Measurements from ENCODE around the gene ZNF487.

ZNF487 gene

GRCh38 chr10:43399320-43400310 lies 37.3 kb upstream of the ZNF487 start:
- H3K4me2 ChIP-seq (ENCODE audit: insufficient read depth, low read length): peak overlapping the region; percentile 94
- peaks cover 73% of the 10 kb centered on the region for H3K36me3 ChIP-seq (ENCODE audit: insufficient read depth, low read length)
- H3K4me1 ChIP-seq (ENCODE audit: insufficient read depth, low read length): peaks cover 85% of the 10 kb centered on the region
- H3K27me3 ChIP-seq (ENCODE audit: insufficient read depth, low read length, poor library complexity): no peaks in the 10 kb centered on the region
- peak overlapping the region; percentile 28 to 68; a peak in 3 of 4 replicates for H3K4me3 ChIP-seq (ENCODE audit: low read depth in 1 of 2, low read length in 2 of 2)
- peak overlapping the region; percentile 98 for H3K9ac ChIP-seq (ENCODE audit: low read depth, low read length)
- DNase-seq (no peak), ATAC-seq (ENCODE audit: insufficient read depth, low read depth) (no peak)
- peaks cover 78% of the 10 kb centered on the region for H4K20me1 ChIP-seq (ENCODE audit: insufficient read depth, low read length)
- TF ChIP-seq EZH2 (IDR thresholded peaks at IDR 0.05; ENCODE audit: borderline replicate concordance, low read depth, low read length, severe bottlenecking): no peak
- TF ChIP-seq CTCF (IDR thresholded peaks at IDR 0.05; ENCODE audit: borderline replicate concordance, extremely low read depth, low read length, poor library complexity, severe bottlenecking): no peak
- no peak overlapping the region for H2AFZ ChIP-seq (ENCODE audit: low read depth, low read length)
- H3K27ac ChIP-seq (ENCODE audit: low read length): peak overlapping the region; percentile 99
- H3K79me2 ChIP-seq (ENCODE audit: insufficient read depth, low read length): peaks cover 99% of the 10 kb centered on the region
- no peaks in the 10 kb centered on the region for H3K9me3 ChIP-seq (ENCODE audit: insufficient read depth, low read length, severe bottlenecking)

GRCh38 chr10:43401627-43402026 lies 35.3 kb upstream of the ZNF487 start:
- H3K9ac ChIP-seq (ENCODE audit: low read depth, low read length): peak overlapping the region; percentile 98
- no peaks in the 10 kb centered on the region for H3K27me3 ChIP-seq (ENCODE audit: insufficient read depth, low read length, poor library complexity)
- peak overlapping the region; percentile 94 for H3K4me2 ChIP-seq (ENCODE audit: insufficient read depth, low read length)
- H3K79me2 ChIP-seq (ENCODE audit: insufficient read depth, low read length): peaks cover 99% of the 10 kb centered on the region
- peaks cover 80% of the 10 kb centered on the region for H4K20me1 ChIP-seq (ENCODE audit: insufficient read depth, low read length)
- H3K4me3 ChIP-seq (ENCODE audit: low read depth in 1 of 2, low read length in 2 of 2): peak overlapping the region in 1 of 2 experiments; percentile 35; a peak in 2 of 4 replicates
- H3K4me1 ChIP-seq (ENCODE audit: insufficient read depth, low read length): peaks cover 86% of the 10 kb centered on the region
- no peak overlapping the region for H2AFZ ChIP-seq (ENCODE audit: low read depth, low read length)
- no peak for DNase-seq
- H3K36me3 ChIP-seq (ENCODE audit: insufficient read depth, low read length): peaks cover 67% of the 10 kb centered on the region
- peak overlapping the region; percentile 56 for H3K27ac ChIP-seq (ENCODE audit: low read length)
- no peak for ATAC-seq (ENCODE audit: insufficient read depth, low read depth)
- no peak for TF ChIP-seq CTCF (IDR thresholded peaks at IDR 0.05; ENCODE audit: borderline replicate concordance, extremely low read depth, low read length, poor library complexity, severe bottlenecking)
- TF ChIP-seq EZH2 (IDR thresholded peaks at IDR 0.05; ENCODE audit: borderline replicate concordance, low read depth, low read length, severe bottlenecking): no peak
- H3K9me3 ChIP-seq (ENCODE audit: insufficient read depth, low read length, severe bottlenecking): no peaks in the 10 kb centered on the region

- ATAC-seq (ENCODE audit: insufficient read depth, low read depth) (no peak), DNase-seq (no peak)
- Histone ChIP-seq H2AFZ (ENCODE audit: low read depth, low read length) (no peak overlapping the region), H3K27me3 (ENCODE audit: insufficient read depth, low read length, poor library complexity) (no peaks in the 10 kb centered on the region), H3K27ac (ENCODE audit: low read length) (peak overlapping the region; percentile 26), H3K36me3 (ENCODE audit: insufficient read depth, low read length) (peaks cover 67% of the 10 kb centered on the region), H3K4me2 (ENCODE audit: insufficient read depth, low read length) (peak overlapping the region; percentile 94), H3K4me1 (ENCODE audit: insufficient read depth, low read length) (peaks cover 86% of the 10 kb centered on the region), H4K20me1 (ENCODE audit: insufficient read depth, low read length) (peaks cover 81% of the 10 kb centered on the region), H3K9ac (ENCODE audit: low read depth, low read length) (peak overlapping the region; percentile 98), H3K4me3 (ENCODE audit: low read depth in 1 of 2, low read length in 2 of 2) (peak overlapping the region in 1 of 2 experiments; percentile 1; a peak in 1 of 4 replicates), H3K9me3 (ENCODE audit: insufficient read depth, low read length, severe bottlenecking) (no peaks in the 10 kb centered on the region), H3K79me2 (ENCODE audit: insufficient read depth, low read length) (peaks cover 100% of the 10 kb centered on the region)
- no peak for TF ChIP-seq CTCF (IDR thresholded peaks at IDR 0.05; ENCODE audit: borderline replicate concordance, extremely low read depth, low read length, poor library complexity, severe bottlenecking)
- TF ChIP-seq EZH2 (IDR thresholded peaks at IDR 0.05; ENCODE audit: borderline replicate concordance, low read depth, low read length, severe bottlenecking): no peak
Measured at GRCh38 chr10:43402176-43402575, 34.7 kb upstream of the ZNF487 start.
